Ovary (tissue), 3 donors: ENCODE data around the gene ADAR.

Experiments used
- EP300 ChIP-seq: sonication (generic); formaldehyde crosslinking; IDR thresholded peaks from one replicate; pipeline ENCODE4 v1.6.1; 2017; ENCODE audit warnings: antibody characterized with exemption
- POLR2A ChIP-seq: fragments of 450-650 bp; IDR thresholded peaks from one replicate; pipeline ENCODE4 v1.6.1; 2017; ENCODE audit warnings: antibody characterized with exemption, mild to moderate bottlenecking, moderate library complexity
- TF ChIP-seq, protein P1 (sequence below), 3 donors: fragments of 450-650 bp in 2 of 3; fragments of 200-600 bp in 1 of 3; IDR thresholded peaks; one replicate each; pipeline versions ENCODE4 v1.5.1 to v1.8.0; 2016 to 2022; ENCODE audit warnings: antibody characterized with exemption in 3 of 3, mild to moderate bottlenecking in 1 of 3
- donor health status: DM: no; HTN: no; CAD: no.

DNA sequence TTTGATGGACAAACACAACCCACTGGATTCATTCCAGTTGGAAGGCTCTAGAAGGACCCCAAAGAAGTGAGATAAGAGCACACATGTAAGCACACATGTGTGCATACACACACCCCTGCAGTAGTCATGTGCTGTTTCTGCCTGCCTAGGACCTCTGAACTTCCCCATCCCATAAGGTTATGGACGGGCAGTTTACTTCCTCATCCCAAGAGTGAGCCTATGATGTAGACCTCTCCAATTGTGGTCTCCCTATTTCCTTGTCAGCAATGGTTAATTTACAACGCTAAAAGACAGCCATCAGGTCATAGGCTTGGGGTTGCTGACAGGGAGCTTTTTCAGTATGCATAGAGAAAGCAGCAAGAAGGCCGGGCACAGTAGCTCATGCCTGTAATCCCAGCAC, 15.4 kb upstream of the ADAR start:
- TF ChIP-seq, protein P1, sequence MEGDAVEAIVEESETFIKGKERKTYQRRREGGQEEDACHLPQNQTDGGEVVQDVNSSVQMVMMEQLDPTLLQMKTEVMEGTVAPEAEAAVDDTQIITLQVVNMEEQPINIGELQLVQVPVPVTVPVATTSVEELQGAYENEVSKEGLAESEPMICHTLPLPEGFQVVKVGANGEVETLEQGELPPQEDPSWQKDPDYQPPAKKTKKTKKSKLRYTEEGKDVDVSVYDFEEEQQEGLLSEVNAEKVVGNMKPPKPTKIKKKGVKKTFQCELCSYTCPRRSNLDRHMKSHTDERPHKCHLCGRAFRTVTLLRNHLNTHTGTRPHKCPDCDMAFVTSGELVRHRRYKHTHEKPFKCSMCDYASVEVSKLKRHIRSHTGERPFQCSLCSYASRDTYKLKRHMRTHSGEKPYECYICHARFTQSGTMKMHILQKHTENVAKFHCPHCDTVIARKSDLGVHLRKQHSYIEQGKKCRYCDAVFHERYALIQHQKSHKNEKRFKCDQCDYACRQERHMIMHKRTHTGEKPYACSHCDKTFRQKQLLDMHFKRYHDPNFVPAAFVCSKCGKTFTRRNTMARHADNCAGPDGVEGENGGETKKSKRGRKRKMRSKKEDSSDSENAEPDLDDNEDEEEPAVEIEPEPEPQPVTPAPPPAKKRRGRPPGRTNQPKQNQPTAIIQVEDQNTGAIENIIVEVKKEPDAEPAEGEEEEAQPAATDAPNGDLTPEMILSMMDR (IDR thresholded peaks at IDR 0.05): no peak
- TF ChIP-seq EP300 (no peak), POLR2A (no peak)
